Naive B cell (primary cell): ENCODE measurements around the gene MMS19. TPM values are rescaled to one million over a fixed set of nuclear protein-coding genes. Genes with fewer than 3 reads are reported as not detected.

ENCODE experiments used
- ATAC-seq, 2 donors: fragments of 150-1000 bp; cut with Tn5 transposase; 2 replicates each; pipeline ENCODE4 v1.10.0; 2021; ENCODE audit warnings: low read depth in 2 of 2, mild to moderate bottlenecking in 2 of 2, moderate library complexity in 2 of 2
- DNase-seq: peaks from one replicate; pipeline ENCODE4 v3.0.0; 2022
- H3K27ac Mint-ChIP-seq, 6 donors: one replicate each; pipeline ENCODE4 v1.8.0; 2020 to 2022; ENCODE audit warnings: mild to moderate bottlenecking in 6 of 6, mixed read lengths in 6 of 6, moderate library complexity in 5 of 6, inconsistent platforms in 2 of 6
- H3K27me3 Mint-ChIP-seq, 3 donors: one replicate each; pipeline ENCODE4 v1.8.0; 2021 to 2022; ENCODE audit warnings: mixed read lengths in 3 of 3, mild to moderate bottlenecking in 1 of 3
- H3K36me3 Mint-ChIP-seq, 2 donors: one replicate each; pipeline ENCODE4 v1.8.0; 2020 to 2022; ENCODE audit warnings: mixed read lengths in 2 of 2, inconsistent platforms in 1 of 2, mild to moderate bottlenecking in 1 of 2
- H3K4me1 Mint-ChIP-seq, 3 donors: one replicate each; pipeline ENCODE4 v1.8.0; 2020 to 2022; ENCODE audit warnings: mixed read lengths in 3 of 3, inconsistent platforms in 1 of 3, mild to moderate bottlenecking in 1 of 3, moderate library complexity in 1 of 3
- H3K4me3 Mint-ChIP-seq, 8 donors: one replicate each; pipeline ENCODE4 v1.8.0; 2020 to 2022; ENCODE audit warnings: mild to moderate bottlenecking in 8 of 8, mixed read lengths in 8 of 8, moderate library complexity in 8 of 8, inconsistent platforms in 2 of 8
- H3K9me3 Mint-ChIP-seq, 7 donors: one replicate each; pipeline ENCODE4 v1.8.0; 2020 to 2022; ENCODE audit warnings: mixed read lengths in 7 of 7, mild to moderate bottlenecking in 5 of 7, inconsistent platforms in 2 of 7, moderate library complexity in 1 of 7
- polyA plus RNA-seq, 6 donors: library from polyadenylated mRNA; unstranded; fragments of 300-500 nt; fragmentation: Illumina TruSeq; gene quantifications; one replicate each; pipeline ENCODE4 v1.2.3, GENCODE V29; 2021; ENCODE audit warnings: low read depth in 6 of 6

The MMS19 gene
- polyA plus RNA-seq, 6 donors from 2014 or later = 22.5 to 44.3 (median 26.6) TPM

GRCh38 chr10:97462309-97462708 lies 35.9 kb downstream of the MMS19 start:
- Mint-ChIP-seq H3K4me3 (no peak overlapping the region), H3K27me3 (no peaks in the 10 kb centered on the region), H3K36me3 (peaks cover 22 to 36% of the 10 kb centered on the region in 2 donors), H3K9me3 (no peaks in the 10 kb centered on the region), H3K4me1 (peaks cover 0 to 6% (median 4%) of the 10 kb centered on the region in 3 donors), H3K27ac (no peak overlapping the region)
- DNase-seq = no peak
- no peak for ATAC-seq

- ATAC-seq = no peak
- Mint-ChIP-seq H3K27ac (no peak overlapping the region), H3K9me3 (no peaks in the 10 kb centered on the region), H3K4me3 (no peak overlapping the region), H3K36me3 (peaks cover 13 to 28% of the 10 kb centered on the region in 2 donors), H3K27me3 (no peaks in the 10 kb centered on the region), H3K4me1 (peaks cover 0 to 6% (median 4%) of the 10 kb centered on the region in 3 donors)
- DNase-seq = no peak
Observed at GRCh38 chr10:97459933-97460332, 38.3 kb downstream of the MMS19 start.

- Mint-ChIP-seq H3K9me3 (no peaks in the 10 kb centered on the region), H3K27me3 (no peaks in the 10 kb centered on the region), H3K27ac (peak overlapping the region in 1 of 6 donors; percentile 87), H3K4me1 (peaks cover 0 to 4% (median 3%) of the 10 kb centered on the region in 3 donors), H3K36me3 (peaks cover 13 to 28% of the 10 kb centered on the region in 2 donors), H3K4me3 (no peak overlapping the region)
- ATAC-seq (no peak), DNase-seq (no peak)
Observed at GRCh38 chr10:97459111-97459510, 39.1 kb downstream of the MMS19 start.

GRCh38 chr10:97456686-97457065 lies 41.5 kb downstream of the MMS19 start:
- ATAC-seq (no peak), DNase-seq (no peak)
- H3K27ac Mint-ChIP-seq = peak overlapping the region in 1 of 6 donors; percentile 87
- no peaks in the 10 kb centered on the region for H3K27me3 Mint-ChIP-seq
- H3K36me3 Mint-ChIP-seq = peaks cover 10 to 28% of the 10 kb centered on the region in 2 donors
- no peaks in the 10 kb centered on the region for H3K4me1 Mint-ChIP-seq
- no peaks in the 10 kb centered on the region for H3K9me3 Mint-ChIP-seq
- H3K4me3 Mint-ChIP-seq = peak overlapping the region in 1 of 8 donors; percentile 56

GRCh38 chr10:97456034-97456685 lies 42.1 kb downstream of the MMS19 start:
- DNase-seq = no peak
- Mint-ChIP-seq H3K4me1 (no peaks in the 10 kb centered on the region), H3K4me3 (no peak overlapping the region), H3K36me3 (peaks cover 10 to 28% of the 10 kb centered on the region in 2 donors), H3K27me3 (no peaks in the 10 kb centered on the region), H3K9me3 (no peaks in the 10 kb centered on the region), H3K27ac (peak overlapping the region in 1 of 6 donors; percentile 59)
- no peak for ATAC-seq

- Mint-ChIP-seq H3K36me3 (peaks cover 5 to 16% of the 10 kb centered on the region in 2 donors), H3K9me3 (no peaks in the 10 kb centered on the region), H3K4me3 (no peak overlapping the region), H3K27me3 (no peaks in the 10 kb centered on the region), H3K27ac (peak overlapping the region in 3 of 6 donors; percentile 39 to 69 (median 56)), H3K4me1 (peaks cover 1 to 9% (median 8%) of the 10 kb centered on the region in 3 donors)
- DNase-seq = no peak
- no peak for ATAC-seq
Observed at GRCh38 chr10:97454330-97455036, 43.7 kb downstream of the MMS19 start.

GRCh38 chr10:97452352-97452751 lies 45.9 kb downstream of the MMS19 start:
- Mint-ChIP-seq H3K27ac (peak overlapping the region in 1 of 6 donors; percentile 62), H3K4me3 (no peak overlapping the region), H3K36me3 (no peaks in the 10 kb centered on the region), H3K27me3 (no peaks in the 10 kb centered on the region), H3K9me3 (no peaks in the 10 kb centered on the region), H3K4me1 (peaks cover 14% of the 10 kb centered on the region in 3 donors)
- ATAC-seq (no peak), DNase-seq (no peak)

GRCh38 chr10:97451605-97452004 lies 46.6 kb downstream of the MMS19 start:
- H3K27me3 Mint-ChIP-seq = no peaks in the 10 kb centered on the region
- H3K9me3 Mint-ChIP-seq = no peaks in the 10 kb centered on the region
- H3K36me3 Mint-ChIP-seq = no peaks in the 10 kb centered on the region
- DNase-seq (no peak), ATAC-seq (no peak)
- no peak overlapping the region for H3K4me3 Mint-ChIP-seq
- no peak overlapping the region for H3K27ac Mint-ChIP-seq
- H3K4me1 Mint-ChIP-seq = peaks cover 14 to 22% (median 20%) of the 10 kb centered on the region in 3 donors

GRCh38 chr10:97450828-97451227 lies 47.4 kb downstream of the MMS19 start:
- ATAC-seq (no peak), DNase-seq (no peak)
- Mint-ChIP-seq H3K9me3 (no peaks in the 10 kb centered on the region), H3K27me3 (no peaks in the 10 kb centered on the region), H3K27ac (peak overlapping the region in 1 of 6 donors; percentile 24), H3K4me1 (peaks cover 17 to 28% (median 27%) of the 10 kb centered on the region in 3 donors), H3K4me3 (peak overlapping the region in 1 of 8 donors; percentile 22), H3K36me3 (no peaks in the 10 kb centered on the region)

GRCh38 chr10:97445722-97446639 lies 52.2 kb downstream of the MMS19 start, which contains the start of the genes EXOSC1 and ZDHHC16:
TSS of gene EXOSC1 (minus strand) at chr10:97446006. CDS start at chr10:97445985, 21 bp downstream.
TSS of gene ZDHHC16 (plus strand) at chr10:97446175. CDS start at chr10:97451676, 5,501 bp downstream.
- peaks cover 0 to 3% of the 10 kb centered on the region in 2 donors for H3K36me3 Mint-ChIP-seq
- no peaks in the 10 kb centered on the region for H3K27me3 Mint-ChIP-seq
- no peaks in the 10 kb centered on the region for H3K9me3 Mint-ChIP-seq
- H3K27ac Mint-ChIP-seq = peak within 1 kb of the TSS; percentile 91 to 98 (median 96)
- ATAC-seq = peak; percentile 96 to 97
- peak; percentile 89 for DNase-seq
- peaks cover 36 to 48% (median 42%) of the 10 kb centered on the region in 3 donors for H3K4me1 Mint-ChIP-seq
- H3K4me3 Mint-ChIP-seq = peak within 1 kb of the TSS; percentile 99 to 100 (median 100)

- DNase-seq = no peak
- Mint-ChIP-seq H3K36me3 (peaks cover 0 to 5% of the 10 kb centered on the region in 2 donors), H3K4me1 (peaks cover 30 to 50% (median 36%) of the 10 kb centered on the region in 3 donors), H3K9me3 (no peaks in the 10 kb centered on the region), H3K27ac (peak overlapping the region in 5 of 6 donors; percentile 91 to 98 (median 97)), H3K27me3 (no peaks in the 10 kb centered on the region), H3K4me3 (peak overlapping the region; percentile 99 to 100 (median 100))
- no peak for ATAC-seq
Observed at GRCh38 chr10:97445357-97445721, 52.9 kb downstream of the MMS19 start.

GRCh38 chr10:97444212-97444611 lies 54.0 kb downstream of the MMS19 start:
- no peak overlapping the region for H3K27ac Mint-ChIP-seq
- ATAC-seq = no peak
- H3K36me3 Mint-ChIP-seq = peaks cover 0 to 5% of the 10 kb centered on the region in 2 donors
- H3K4me1 Mint-ChIP-seq = peaks cover 27 to 49% (median 33%) of the 10 kb centered on the region in 3 donors
- H3K4me3 Mint-ChIP-seq = peak overlapping the region in 5 of 8 donors; percentile 66 to 100 (median 99)
- no peak for DNase-seq
- no peaks in the 10 kb centered on the region for H3K27me3 Mint-ChIP-seq
- H3K9me3 Mint-ChIP-seq = no peaks in the 10 kb centered on the region

GRCh38 chr10:97442277-97442676 lies 55.9 kb downstream of the MMS19 start:
- Mint-ChIP-seq H3K9me3 (no peaks in the 10 kb centered on the region), H3K4me3 (no peak overlapping the region), H3K4me1 (peaks cover 22 to 35% (median 28%) of the 10 kb centered on the region in 3 donors), H3K36me3 (peaks cover 0 to 5% of the 10 kb centered on the region in 2 donors), H3K27me3 (no peaks in the 10 kb centered on the region), H3K27ac (peak overlapping the region in 1 of 6 donors; percentile 18)
- ATAC-seq (no peak), DNase-seq (no peak)
